ENCODE measurements around the gene SLC16A9.

Gene SLC16A9

GRCh38 chr10:59627366-59628018, 82.2 kb downstream of the SLC16A9 start:
- ATAC-seq: no peak

GRCh38 chr10:59626523-59626869, 83.2 kb downstream of the SLC16A9 start:
- no peak for ATAC-seq

GRCh38 chr10:59625721-59626522, 83.7 kb downstream of the SLC16A9 start:
- ATAC-seq: peak; percentile 61 to 76

- no peak for ATAC-seq
Measured at GRCh38 chr10:59624951-59625350, 84.7 kb downstream of the SLC16A9 start.

GRCh38 chr10:59624136-59624535, 85.5 kb downstream of the SLC16A9 start:
- no peak for ATAC-seq

GRCh38 chr10:59623133-59624121, 86.2 kb downstream of the SLC16A9 start:
- no peak for ATAC-seq

- no peak for ATAC-seq
Measured at GRCh38 chr10:59622320-59623132, 87.1 kb downstream of the SLC16A9 start.

- no peak for ATAC-seq
Measured at GRCh38 chr10:59621771-59622170, 87.9 kb downstream of the SLC16A9 start.

GRCh38 chr10:59618666-59619065, 91.0 kb downstream of the SLC16A9 start:
- ATAC-seq: no peak

- ATAC-seq: no peak
Measured at GRCh38 chr10:59617996-59618395, 91.7 kb downstream of the SLC16A9 start.

- ATAC-seq: no peak
Measured at GRCh38 chr10:59611048-59611447, 98.6 kb downstream of the SLC16A9 start.

GRCh38 chr10:59607970-59608369, 101.7 kb downstream of the SLC16A9 start:
- ATAC-seq: no peak

GRCh38 chr10:59606551-59606961, 103.1 kb downstream of the SLC16A9 start:
- no peak for ATAC-seq

GRCh38 chr10:59601985-59602384, 107.7 kb downstream of the SLC16A9 start:
- no peak for ATAC-seq
